Measurements from ENCODE around the gene NDUFB5. TPM values are rescaled to one million over a fixed set of nuclear protein-coding genes. Genes with fewer than 3 reads are reported as not detected.
A peak's percentile ranks its signal among the peaks of the same experiment; 100 is the strongest.

NDUFB5 gene
- total RNA-seq, 1 donor from 2014 or later = 82.8 TPM

DNA sequence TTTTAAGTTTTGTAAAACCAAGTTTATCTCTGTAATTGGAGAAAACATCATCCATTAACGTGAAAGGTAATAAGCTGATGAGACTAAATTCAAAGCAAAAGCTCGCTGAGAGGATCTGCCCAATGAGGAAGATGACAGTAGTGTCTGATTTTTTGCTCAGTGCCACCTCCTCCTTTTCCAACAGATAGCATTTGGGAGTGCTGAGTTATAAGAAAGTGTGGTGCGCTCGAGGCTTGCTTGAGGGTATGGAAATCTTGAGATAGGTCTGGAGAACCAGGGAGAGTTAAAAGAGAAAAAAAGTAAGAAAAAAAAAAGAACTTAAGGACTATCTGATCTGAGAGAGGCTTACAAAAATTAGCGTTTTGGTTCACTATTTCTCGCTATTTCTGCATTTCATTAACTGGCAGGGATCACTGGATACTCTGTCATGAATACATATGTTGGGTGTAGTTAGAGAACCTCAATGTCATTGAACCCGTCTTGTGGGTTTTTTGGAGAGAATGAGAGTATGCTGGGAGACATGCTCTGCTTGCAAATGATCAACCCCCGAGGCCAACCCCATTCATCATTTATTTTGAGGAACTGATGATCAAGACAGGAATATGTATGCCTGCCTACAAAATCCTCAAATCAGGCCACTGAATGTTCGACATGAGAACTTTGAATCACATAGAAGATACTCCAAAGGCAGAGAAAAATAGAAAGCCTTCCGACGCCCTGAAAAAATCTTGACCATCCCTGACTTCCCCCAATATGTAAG, 47.3 kb downstream of the NDUFB5 start:
- peaks cover 12% of the 10 kb centered on the region for H3K27me3 Mint-ChIP-seq
- H3K4me1 Mint-ChIP-seq (ENCODE audit: low read depth) = peaks cover 9% of the 10 kb centered on the region
- no peaks in the 10 kb centered on the region for H3K9me3 Mint-ChIP-seq (ENCODE audit: low read depth)
- TF ChIP-seq CTCF (IDR thresholded peaks at IDR 0.05; ENCODE audit: unreplicated experiment) = no peak
- no peaks in the 10 kb centered on the region for H3K36me3 Mint-ChIP-seq (ENCODE audit: insufficient read depth)
- H3K27ac Mint-ChIP-seq = peak overlapping the region; percentile 26
- H3K4me3 Mint-ChIP-seq (ENCODE audit: low read depth) = peak overlapping the region; percentile 80
- no peak for DNase-seq (ENCODE audit: low spot score, unreplicated experiment)

- no peaks in the 10 kb centered on the region for H3K9me3 Mint-ChIP-seq (ENCODE audit: low read depth)
These were observed 48.0 kb downstream of the NDUFB5 start, which contains the start of gene USP13 for GRCh38 chr3:179652447-179653095. USP13 (plus strand) TSS chr3:179653040; CDS start chr3:179653226, 186 bp downstream.

GRCh38 chr3:179653096-179653797, 48.7 kb downstream of the NDUFB5 start:
- TF ChIP-seq CTCF (IDR thresholded peaks at IDR 0.05; ENCODE audit: unreplicated experiment) = no peak
- Mint-ChIP-seq H3K27me3 (peaks cover 12% of the 10 kb centered on the region), H3K36me3 (ENCODE audit: insufficient read depth) (peaks cover 2% of the 10 kb centered on the region), H3K4me3 (ENCODE audit: low read depth) (peak overlapping the region; percentile 89), H3K9me3 (ENCODE audit: low read depth) (no peaks in the 10 kb centered on the region), H3K27ac (peak overlapping the region; percentile 94), H3K4me1 (ENCODE audit: low read depth) (peaks cover 10% of the 10 kb centered on the region)
- peak; percentile 59 for DNase-seq (ENCODE audit: low spot score, unreplicated experiment)

More at GRCh38 chr3:179652447-179653095, 48.0 kb downstream of the NDUFB5 start, which contains the start of gene USP13:
- H3K4me1 Mint-ChIP-seq (ENCODE audit: low read depth) = peaks cover 9% of the 10 kb centered on the region
- peak; percentile 65 for DNase-seq (ENCODE audit: low spot score, unreplicated experiment)
- H3K4me3 Mint-ChIP-seq (ENCODE audit: low read depth) = peak within 1 kb of the TSS; percentile 89
- H3K36me3 Mint-ChIP-seq (ENCODE audit: insufficient read depth) = no peaks in the 10 kb centered on the region
- H3K27ac Mint-ChIP-seq = peak within 1 kb of the TSS; percentile 94
- H3K27me3 Mint-ChIP-seq = peaks cover 12% of the 10 kb centered on the region
- TF ChIP-seq CTCF (IDR thresholded peaks at IDR 0.05; ENCODE audit: unreplicated experiment) = peak; percentile 23

DNA sequence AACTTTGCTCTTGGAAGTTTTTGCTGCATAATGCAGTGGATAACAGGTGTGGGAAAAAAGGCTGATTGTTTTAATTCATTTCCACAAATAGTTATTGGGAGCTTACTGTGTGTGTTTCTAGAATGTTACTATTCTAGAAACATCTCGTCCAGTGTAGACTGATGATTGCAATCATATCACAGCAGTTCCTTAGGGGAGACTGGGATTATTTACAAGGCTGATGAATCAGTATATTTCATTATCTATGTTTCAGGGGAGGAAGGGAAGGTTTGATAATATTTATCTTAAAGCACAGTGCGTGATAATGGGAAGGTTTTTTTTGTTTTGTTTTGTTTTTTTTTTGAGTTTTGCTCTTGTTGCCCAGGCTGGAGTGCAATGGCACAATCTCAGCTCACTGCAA, 50.6 kb downstream of the NDUFB5 start:
- Mint-ChIP-seq H3K27me3 (peaks cover 12% of the 10 kb centered on the region), H3K4me1 (ENCODE audit: low read depth) (peaks cover 11% of the 10 kb centered on the region), H3K27ac (no peak overlapping the region), H3K4me3 (ENCODE audit: low read depth) (peak overlapping the region; percentile 22), H3K36me3 (ENCODE audit: insufficient read depth) (peaks cover 2% of the 10 kb centered on the region), H3K9me3 (ENCODE audit: low read depth) (no peaks in the 10 kb centered on the region)
- TF ChIP-seq CTCF (IDR thresholded peaks at IDR 0.05; ENCODE audit: unreplicated experiment) = no peak
- DNase-seq (ENCODE audit: low spot score, unreplicated experiment) = no peak

GRCh38 chr3:179658606-179659005, 54.0 kb downstream of the NDUFB5 start:
- Mint-ChIP-seq H3K4me1 (ENCODE audit: low read depth) (peaks cover 11% of the 10 kb centered on the region), H3K9me3 (ENCODE audit: low read depth) (no peaks in the 10 kb centered on the region), H3K27ac (no peak overlapping the region), H3K4me3 (ENCODE audit: low read depth) (no peak overlapping the region), H3K36me3 (ENCODE audit: insufficient read depth) (peaks cover 2% of the 10 kb centered on the region), H3K27me3 (peaks cover 3% of the 10 kb centered on the region)
- DNase-seq (ENCODE audit: low spot score, unreplicated experiment) = no peak
- no peak for TF ChIP-seq CTCF (IDR thresholded peaks at IDR 0.05; ENCODE audit: unreplicated experiment)
